HTR-8/SVneo (cell line): ENCODE measurements around the gene C1orf232.

ENCODE experiments used
- DNase-seq: peaks from one replicate; pipeline ENCODE4 v3.0.0; 2011; ENCODE audit warnings: low spot score, mixed read lengths; ENCODE audit not compliant: insufficient read length
- FAIRE-seq: peaks from 2 replicates; lab custom pipeline; 2011; peaks lifted over from hg19 to GRCh38; lab: Jason Lieb, UNC

Gene C1orf232

DNA sequence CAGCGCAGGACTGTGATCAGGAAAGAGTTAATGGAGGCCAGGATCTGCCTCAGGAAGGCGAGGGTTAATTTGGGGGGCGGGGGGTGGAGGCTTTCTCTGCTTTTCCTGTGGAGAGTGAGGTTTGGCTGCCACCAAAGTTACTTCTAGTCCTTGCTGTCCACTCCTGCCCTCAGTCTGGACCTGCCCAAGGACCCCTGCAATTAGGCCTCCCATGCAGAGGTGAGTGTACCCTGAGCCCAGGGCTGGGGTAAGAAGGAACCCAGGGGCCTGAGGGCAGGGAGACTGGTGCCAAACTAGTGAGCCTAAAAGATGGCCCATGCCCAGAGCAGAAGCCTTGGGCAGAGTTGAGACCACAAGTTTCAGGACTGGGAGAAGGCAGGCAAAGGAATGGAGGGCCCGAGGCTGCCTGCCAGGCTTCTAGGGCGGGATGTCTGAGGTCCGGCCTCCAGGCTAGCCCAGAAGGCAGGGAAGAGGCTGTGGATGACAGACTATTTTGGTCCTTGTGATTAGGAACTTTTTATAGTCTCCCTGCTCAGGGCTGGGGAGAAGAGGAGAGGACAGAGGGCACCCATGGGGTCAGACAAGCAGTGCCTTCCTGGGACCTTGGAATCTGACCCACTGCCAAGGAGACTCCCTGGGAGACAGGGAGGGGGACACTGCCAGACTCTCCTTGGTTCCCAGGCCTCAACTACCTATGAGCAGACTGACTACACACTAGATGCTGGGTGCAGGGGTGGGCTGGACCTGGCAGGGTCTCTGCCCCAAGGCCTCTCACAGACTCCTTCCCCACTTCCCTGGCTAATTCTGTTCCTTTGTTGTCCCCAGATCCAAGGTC, 9.6 kb downstream of the C1orf232 start, which contains the start of gene FAM110D:
FAM110D (plus strand) TSS at position 172 of the 835 bp plus-strand sequence. CDS start 2,213 bp downstream, outside the sequence.
- no peak for FAIRE-seq
- DNase-seq, result no peak

DNA sequence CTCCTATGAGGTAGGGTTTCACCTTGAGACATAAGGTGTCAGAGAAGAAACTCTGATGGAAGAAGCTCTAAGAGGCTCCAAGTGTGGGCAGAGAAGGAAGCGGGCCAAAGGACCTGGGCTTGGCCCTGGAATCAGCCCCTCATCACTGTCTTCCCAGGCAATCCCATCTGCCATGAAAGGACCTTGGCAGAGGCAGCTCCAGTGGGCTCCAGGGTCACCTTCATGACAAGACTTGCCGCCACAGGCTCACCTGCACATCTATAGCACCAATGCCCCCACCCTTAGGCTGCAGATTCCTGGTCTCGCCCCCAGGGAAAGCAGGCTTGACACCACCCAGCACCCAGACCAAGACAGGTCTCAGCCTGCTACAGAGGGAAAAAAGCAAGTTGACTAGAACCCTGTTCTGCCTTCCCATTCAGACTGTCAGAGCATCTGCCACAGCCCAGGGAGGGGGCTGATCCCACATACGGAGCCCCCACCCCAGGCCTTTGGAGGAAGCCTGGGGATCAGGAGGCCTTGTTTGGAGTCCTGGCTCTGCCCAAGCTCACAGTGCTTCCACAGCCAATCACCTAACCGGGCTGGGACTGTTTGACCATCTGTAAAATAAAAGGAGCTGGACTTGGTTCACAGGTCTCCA, 10.4 kb downstream of the C1orf232 start:
- FAIRE-seq (no peak), DNase-seq (no peak)

DNA sequence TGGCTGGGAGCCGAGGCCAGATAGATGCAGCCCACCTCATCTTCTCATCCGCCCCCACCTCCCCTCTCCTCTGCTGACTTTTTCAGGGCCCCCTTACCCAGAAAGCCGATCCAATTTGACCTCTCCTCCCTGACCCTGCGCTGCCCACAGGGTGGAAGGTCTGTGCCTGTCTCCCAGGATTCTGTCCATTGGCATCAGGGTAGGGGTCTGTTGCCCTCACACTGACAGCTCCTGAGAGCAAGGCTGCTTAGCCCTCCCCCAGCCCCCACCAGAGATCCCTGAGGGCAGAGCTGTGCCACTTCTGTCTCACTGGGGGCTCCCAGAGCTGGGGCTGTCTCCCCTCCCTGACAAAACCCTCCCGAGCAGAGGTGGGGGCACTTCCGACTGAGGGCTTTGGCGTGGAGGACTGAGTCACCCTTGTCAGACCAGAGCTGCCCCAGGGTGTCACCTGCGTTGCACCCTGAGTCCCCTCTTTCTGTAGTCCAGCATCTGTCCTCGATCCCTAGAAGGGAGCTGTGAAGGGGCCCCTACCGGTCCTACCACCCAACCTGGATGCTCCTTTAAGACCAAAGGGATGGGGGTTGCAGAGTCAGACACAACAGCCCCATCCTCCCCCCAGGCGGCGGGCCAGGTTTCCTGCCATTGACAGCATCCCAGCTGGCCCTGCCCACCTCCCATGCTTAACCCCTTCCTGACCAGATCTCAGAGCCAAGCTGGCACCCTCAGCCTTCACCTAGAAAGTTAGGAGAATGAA, 12.3 kb downstream of the C1orf232 start:
- FAIRE-seq, result no peak

DNA sequence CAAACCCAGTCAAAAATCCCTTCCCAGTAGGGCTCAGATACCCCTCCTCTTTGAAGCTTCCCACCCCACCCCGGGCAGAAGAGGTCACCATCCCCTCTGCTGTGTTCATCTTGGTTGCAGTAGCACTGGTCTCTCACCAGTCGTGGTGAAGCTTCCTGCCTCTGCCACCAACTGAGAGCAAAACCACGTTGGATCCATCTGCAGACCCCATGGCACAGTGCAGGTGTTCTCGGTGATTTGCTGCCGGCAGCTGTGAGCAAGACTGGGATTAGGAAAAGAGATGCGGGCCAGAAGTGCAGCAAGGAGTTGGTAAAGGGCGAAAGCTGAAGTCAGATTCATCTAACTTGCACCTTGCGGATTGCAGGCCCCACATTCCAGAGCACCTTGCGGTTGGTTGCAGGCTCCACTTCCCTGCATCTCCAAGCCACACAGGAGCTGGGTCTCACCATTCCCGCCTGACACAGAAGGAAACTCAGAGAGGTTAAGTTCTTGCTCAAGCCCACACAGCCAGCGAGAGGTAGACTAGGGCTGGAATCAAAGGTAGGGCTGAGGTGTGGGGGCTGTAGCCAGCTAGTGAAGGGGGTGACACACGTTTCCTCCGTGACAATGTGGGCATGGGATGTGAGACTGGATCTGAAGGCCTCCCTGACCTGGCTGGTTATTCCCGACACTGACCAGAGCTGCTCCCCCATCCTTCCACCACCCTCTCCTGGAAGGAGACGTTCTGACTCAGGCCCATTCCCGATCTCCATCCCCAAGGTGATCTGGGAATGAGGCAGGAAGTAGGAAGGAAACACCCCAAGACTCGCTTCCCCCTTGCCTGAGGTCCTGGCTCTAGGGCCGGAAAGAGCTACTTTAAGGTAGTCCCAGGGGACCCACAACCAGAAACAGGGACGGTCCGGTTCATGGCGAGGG, 13.1 kb downstream of the C1orf232 start:
- DNase-seq, result no peak
- FAIRE-seq, result no peak

More for the DNA sequence above, 12.3 kb downstream of the C1orf232 start:
- DNase-seq, result no peak

DNA sequence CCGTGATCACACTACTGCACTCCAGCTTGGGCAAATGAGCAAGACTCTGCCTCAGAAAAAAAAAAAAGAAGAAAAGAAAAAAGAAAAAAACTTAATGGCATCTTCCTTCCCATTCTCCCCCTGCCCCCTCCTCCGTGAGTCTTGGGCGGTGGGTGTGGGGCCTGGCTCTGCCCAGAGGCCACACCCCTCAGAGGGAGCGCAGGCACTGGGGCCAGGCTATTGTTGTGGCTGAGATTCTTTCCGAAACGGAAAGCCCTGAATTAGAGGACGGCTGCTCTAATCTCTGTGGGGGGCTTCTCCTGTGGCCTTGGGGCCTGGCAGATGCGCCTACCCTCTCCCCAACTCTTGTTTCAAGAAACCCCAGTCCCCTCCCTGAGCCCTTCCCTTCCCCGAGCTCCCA, 14.0 kb downstream of the C1orf232 start:
- no peak for FAIRE-seq
- DNase-seq, result no peak

DNA sequence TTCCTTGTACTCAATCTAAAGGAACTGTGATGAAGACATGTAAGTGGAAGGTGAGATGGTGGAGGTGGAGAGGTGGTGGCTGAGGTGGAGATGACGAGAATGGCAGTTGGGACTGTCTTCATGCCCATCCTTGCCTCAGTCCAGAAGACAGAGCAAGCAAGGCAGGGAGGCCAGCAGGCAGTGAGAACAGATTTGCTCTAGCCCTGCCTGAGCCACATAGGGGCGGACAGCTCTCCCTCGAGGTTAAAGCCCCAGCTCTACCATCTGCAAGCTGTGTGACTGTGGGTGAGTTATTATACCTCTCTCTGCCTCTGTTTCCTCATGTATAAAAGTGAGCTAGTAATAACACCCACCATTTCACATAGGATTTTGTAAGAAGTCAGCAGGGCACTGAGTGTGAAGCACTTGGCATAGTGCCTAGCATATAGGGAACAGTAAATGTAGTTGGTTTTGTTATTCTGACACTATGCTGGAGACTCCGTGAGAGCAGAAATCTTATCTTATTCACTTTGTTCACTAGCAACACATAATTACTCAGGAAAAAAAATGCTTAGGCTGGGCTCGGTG, 14.7 kb downstream of the C1orf232 start:
- FAIRE-seq, result no peak
- DNase-seq, result no peak

DNA sequence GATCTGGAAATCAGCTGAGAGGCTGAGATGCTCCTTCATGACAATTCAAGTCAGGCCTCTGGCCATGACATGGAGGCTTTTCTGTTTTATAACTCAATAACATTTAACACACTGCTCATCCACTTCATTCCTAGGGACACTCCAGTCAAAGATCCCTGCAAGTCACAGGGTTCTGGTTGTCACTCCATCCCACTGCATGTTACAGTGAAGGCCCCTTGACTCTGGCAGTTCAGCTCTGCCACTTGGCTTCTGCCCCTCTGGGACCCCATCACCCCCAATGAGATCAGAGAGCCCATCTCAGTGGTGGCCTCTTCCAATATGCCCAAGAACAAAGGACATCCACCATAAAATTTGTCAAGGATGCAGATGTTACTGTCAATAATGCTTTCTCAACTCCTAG, 19.9 kb downstream of the C1orf232 start:
- no peak for DNase-seq
- no peak for FAIRE-seq

DNA sequence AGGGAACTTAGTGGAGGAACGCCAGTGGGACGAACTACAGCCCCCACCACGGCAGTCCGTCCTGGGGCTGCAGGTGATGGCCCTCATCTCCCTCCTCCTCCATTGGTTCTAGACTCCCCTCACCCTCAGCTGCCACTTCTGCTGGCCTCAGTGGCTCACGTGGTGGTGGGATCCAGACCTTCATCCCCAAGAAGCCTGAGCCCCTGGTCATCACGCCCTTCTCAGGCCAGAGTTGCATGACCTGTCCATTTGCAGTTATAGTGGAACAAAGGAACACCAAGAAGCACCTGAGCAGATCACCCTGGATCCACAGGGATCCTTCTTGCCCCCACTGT, 22.8 kb downstream of the C1orf232 start:
- FAIRE-seq (no peak), DNase-seq (no peak)

DNA sequence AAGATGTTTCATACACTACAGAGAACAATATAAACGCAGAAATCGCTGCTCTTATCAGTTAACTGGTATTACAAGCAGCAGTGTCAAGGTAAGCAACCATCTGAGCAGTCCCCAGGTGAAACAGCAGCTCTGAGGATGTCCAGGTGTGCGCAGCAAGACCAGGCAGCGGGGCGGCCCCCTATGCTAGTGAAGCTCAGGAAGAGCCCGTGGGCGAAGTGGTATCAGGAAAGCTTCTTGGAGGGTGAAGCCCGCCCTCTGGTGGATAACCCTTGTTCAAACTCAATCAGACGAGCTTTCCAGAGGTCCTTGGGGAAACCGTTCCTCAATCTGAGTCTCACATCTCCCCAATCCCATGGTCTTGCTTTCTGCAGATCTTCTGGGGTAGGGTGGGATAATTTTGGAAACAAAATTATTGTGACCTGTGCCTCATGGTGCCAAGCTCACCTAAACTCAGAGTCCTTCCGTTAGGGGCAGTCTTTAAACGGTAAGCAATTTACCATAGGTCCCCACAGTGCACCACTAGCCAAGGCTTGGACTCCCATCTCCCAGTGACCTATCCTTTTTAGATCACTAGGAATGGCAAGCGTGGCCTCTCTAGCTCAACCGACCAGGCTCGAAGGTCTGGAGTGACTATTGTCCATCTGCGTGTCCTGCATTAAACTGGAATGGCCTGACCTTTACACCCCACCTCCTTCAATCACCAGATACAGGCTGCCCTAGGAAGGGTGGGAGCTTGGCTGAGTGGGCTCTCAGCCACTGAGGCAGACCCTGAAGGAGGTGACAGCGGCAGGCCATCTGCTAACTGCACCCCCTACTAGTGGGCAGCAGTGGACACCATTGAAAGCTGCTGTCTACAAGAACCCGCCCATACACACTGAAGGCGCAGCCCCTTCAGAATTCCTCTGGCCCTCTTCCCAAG, 23.5 kb downstream of the C1orf232 start:
- FAIRE-seq (no peak), DNase-seq (peak; percentile 71)

DNA sequence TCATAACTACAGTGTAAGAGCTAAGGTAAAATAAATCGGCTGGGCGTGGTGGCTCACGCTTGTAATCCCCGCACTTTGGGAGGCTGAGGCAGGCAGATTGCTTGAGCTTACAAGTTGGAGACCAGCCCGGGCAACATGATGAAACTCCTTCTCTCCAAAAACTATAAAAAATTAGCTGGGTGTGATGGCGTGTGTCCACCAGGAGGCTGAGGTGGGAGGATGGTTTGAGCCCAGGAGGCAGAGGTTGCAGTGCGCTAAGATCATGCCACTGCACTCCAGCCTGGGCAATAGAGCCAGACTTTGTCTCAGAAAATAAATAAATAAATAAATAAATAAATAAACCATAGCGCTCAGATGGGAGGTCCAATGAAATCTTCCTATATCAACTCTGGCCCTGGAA, 26.6 kb downstream of the C1orf232 start:
- no peak for FAIRE-seq
- DNase-seq, result no peak

DNA sequence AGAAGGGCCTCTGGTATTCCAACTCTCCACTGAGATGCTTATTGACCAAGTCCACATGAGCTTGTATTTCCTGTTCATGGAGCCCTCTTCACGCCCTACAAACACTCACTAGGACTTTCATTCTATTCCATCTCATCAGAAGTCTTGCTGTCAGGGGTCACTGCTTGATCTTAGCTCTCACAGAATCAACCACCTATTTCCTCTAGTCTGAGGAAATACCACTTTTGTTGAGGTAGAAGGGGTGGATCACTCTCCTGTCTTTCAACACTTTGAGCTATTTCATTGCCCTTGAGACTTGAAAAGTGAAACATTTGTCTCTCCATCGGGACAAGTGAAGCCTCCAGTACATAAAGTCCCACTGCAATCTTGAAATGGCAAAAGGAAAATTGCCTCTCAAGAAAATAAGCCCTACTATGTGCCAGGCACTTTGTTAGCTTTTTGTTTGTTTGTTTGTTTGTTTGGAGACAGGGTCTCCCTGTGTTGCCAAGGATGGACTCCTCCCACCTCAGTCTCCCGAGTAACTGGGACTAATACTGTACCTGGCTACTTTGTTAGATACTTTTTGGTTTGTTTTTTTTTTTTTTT, 29.7 kb downstream of the C1orf232 start:
- FAIRE-seq, result no peak

DNA sequence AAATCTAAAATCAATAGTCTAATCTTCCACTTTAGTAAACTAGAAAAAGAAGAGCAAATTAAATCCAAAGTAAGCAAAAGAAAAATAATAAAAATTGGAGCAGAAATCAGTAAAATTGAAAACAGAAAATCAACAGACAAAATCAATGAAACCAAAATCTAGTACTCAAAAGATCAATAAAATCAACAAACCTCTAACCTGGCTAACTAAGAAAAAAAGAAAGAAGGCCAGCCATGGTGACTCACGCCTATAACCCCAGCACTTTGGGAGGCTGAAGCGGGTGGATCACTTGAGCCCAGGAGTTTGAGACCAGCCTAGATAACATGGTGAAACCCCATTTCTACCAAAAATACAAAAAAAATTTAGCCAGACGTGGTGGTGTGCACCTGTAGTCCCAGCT, 34.3 kb downstream of the C1orf232 start:
- no peak for DNase-seq
- no peak for FAIRE-seq

More for the DNA sequence above, 29.7 kb downstream of the C1orf232 start:
- DNase-seq, result no peak

DNA sequence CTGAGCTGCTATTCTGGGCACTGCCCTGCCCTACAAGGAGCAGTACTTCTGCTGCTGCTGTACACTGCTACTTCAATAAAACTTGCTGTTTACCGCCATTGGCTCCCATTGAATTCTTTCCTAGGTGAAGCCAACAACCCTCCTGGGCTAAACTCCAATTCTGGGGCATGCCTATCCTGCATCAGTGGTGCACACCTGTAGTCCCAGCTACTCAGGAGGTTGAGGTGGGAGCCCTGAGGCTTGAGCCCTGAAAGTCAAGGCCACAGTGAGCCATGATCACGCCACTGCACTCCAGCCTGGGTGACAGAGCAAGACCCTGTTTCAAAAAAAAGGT, 36.0 kb downstream of the C1orf232 start:
- DNase-seq, result no peak
- FAIRE-seq, result no peak

DNA sequence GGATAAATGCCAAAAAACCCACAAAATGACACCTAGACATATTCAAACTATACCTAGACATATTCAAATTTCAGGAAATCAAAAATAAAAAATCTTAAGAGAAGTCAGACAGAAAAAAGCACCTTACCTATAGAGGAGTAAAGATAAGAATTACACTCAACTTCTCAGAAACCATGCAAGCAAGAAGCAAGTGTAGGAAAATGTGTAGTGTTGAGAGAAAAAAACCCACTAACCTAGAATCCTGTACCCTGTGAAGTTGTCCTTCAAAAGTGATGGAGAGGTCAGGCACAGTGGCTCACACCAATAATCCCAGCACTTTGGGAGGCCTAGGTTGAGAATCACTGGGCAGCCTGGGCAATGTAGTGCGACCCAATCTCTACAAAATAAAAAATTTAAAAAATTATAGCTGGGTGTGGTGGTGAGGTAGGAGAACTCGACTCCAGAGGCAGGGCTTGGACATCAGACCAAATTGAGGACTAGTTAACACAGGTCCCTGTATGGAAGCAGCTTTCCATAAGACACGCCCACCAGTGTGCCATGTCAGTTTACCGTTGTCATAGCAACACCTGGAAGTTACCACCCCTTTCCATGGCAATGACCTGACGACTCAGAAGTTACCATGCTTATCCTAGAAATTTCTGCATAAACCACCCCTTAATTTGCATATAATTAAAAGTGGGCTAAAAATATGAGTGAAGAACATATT, 36.5 kb downstream of the C1orf232 start:
- DNase-seq, result no peak

DNA sequence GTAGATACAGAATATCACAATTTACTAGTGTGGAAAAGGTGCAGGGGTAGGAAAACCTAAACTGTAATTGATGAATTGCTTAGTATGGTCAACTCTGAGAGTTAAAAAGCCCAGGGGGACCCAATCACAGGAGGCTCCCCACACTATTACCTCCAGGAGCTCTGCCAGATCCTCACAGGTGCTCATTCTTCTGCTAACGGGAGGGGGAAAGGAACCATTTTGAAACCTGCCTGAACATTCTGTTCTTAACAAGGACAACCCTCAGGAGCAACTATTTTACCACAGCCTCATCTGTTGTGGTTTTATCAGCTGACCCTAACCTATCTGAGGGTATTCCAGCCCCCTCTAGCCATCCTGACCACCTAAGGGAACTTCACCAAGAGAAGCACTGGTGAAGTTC, 38.1 kb downstream of the C1orf232 start:
- FAIRE-seq (no peak), DNase-seq (no peak)

More for the DNA sequence above, 36.5 kb downstream of the C1orf232 start:
- FAIRE-seq, result no peak

DNA sequence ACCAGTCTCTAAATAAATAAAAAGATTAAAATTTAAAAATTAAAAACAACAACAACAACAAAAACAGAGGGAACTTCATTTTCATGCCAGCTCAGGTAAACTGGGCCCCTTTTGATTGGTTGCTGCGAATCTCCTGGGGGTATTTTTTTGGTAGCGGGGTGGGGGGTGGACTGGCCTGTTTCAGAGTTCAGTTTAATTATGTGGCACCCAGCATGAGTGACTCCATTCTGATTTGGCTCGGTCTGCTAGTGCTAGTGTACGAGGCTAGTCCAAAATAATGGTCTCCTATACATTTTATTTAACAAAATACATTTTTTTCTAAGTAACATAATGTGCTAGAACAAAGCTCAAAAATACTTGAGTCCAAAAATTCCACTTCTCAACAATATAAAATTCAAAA, 39.0 kb downstream of the C1orf232 start:
- FAIRE-seq (no peak), DNase-seq (no peak)

DNA sequence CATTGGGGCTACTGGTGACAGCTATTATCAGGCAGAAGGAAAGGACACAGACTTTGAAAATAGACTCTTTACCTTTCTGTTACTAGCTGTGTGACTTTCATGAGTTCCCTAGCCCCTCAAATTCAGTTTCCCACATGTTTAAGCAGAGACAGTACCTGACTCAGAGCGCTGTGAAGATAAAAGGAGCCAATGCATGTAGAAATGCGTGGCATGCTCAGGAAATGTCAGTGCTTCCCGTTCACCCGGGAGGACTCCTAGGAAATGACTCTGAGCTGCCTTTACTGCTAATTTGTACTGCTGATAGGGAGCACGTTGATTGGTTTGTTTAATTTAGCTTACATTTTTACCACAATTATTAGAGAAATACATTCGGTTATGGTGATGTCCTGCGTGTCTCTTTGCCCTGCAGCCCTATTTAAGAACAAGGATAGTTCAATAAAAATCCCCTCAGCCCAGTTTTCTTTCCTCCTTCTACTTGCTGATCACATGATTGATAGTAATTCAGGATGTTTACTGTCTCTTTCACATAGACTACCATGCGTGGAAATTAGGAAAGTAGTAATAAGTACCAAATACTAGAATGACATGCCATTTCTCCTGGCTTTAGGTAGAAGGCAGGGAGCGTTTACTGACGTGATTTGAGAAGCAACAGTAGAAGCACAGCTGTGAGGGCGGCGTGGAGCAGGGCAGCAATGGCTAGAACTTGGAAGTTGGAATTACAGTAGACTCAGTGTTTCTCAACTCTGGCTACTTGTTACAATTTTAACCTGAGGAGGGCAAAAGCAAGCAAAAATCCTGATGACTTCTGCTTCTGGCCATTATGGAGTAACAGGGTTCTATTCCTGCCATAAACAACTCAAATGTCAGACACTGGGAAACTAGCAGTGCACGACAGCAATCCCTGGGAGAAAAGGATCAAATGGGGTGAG, 41.3 kb downstream of the C1orf232 start:
- FAIRE-seq, result no peak
- DNase-seq, result no peak
